HG02571 (cell line): ENCODE measurements around the gene IL1R2.

ENCODE experiments used
- ATAC-seq: cut with Tn5 transposase; IDR thresholded peaks from one replicate; pipeline ENCODE4 v1.9.1; 2021; ENCODE audit warnings: mild to moderate bottlenecking, moderate library complexity; ENCODE audit not compliant: unreplicated experiment

Gene IL1R2

DNA sequence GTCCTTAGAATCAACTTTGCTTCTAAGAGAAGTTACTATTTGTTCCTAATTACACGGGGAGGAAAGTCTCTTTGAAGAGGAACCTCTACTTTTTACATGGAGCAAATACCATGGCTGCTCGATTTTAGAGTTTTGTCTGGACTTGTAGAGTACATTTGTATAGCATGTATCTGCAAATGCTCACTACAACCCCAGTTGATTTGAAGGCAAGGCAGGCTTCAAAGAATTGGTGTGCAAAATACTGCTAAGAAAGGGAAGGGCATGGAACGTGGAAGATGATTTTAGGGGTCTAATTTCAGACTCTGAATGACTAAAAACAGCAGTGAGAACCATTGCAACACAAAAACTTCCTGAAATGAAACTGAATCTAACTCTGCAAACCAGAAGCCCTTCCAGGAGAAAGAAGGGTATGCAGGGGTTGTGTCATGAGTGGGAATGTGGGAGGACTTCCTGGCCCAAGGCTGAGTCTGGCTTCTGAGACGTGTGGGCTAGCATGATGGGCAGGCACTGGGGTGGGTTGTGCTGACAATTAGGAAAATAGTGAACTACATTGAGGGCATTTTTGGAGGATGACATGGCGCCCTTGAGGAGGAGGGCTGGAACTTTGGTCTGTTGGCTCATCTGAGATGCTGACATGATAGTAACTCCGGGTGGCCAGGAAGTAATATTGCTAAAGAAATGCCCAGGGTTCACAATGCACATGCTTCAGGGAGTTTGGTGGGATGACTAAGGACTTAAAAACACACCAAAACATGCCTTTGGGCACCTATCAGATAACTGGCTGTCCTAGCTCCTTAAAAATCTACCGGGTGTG, 18.9 kb upstream of the IL1R2 start:
- no peak for ATAC-seq

DNA sequence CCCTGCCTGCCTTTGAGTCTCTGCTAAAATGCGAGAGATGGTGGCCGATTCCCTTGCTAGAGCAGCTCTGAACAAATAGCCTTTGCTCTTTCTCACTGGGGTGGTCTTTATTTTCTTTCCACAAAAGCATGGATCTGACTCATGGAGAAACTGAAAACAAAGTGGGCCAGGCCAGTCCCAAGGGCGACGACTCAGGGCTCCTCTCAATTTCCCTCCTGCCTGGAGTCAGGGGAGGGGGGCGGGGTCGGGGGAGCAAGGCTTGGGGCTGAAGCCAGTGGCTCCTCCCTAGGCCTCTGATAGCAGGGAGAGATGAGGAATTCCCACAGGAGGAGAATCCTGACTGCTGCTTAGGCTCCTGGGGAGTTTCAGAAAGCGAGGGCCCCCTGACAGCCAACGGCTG, 17.1 kb upstream of the IL1R2 start:
- no peak for ATAC-seq

DNA sequence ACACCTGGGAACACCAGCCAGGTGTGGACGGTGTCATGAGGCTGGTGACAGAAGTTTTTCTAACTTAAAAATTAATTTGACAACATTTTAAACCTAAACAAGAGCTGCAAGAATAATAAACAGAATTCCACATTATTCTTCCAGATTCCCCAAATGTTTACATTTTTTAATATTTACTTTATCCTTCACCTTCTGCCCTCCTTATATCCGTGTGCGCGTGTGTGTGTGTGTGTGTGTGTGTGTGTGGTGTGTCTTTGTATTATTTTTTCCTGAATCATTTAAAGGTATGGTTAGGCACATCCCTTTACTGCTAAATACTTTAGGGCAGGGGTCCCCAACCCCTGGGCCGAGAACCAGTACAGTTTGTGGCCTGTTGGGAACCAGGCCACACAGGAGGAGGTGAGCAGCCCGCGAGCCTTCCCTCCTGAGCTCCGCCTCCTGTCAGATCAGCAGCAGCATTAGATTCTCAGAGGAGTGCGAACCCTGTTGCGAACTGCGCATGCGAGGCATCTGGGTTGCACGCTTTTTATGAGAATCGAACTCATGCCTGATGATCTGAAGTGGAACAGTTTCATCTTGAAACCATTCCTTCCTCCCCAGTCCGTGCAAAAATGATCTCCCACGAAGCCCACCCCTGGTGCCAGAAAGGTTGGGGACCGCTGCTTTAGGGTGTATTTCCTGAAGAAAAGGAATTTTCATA, 16.4 kb upstream of the IL1R2 start:
- ATAC-seq: no peak

DNA sequence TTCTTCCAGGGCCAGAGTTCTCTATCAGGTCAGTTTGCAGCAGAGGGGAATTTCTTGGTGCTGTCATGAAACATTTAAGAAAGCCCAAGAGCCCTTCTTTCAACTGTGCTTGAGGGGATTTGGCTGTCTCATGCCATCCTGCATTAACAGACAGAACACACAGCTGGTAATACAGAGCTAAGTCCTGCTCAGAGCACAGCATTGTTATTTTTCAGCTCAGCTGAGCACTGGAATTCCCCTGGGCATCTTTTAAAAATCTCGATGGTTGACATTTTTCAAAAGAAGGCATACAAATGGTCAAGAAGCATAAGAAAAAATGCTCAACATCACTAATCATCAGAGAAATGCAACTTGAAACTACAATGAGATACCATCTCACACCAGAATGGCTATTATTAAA, 14.9 kb upstream of the IL1R2 start:
- ATAC-seq: no peak

DNA sequence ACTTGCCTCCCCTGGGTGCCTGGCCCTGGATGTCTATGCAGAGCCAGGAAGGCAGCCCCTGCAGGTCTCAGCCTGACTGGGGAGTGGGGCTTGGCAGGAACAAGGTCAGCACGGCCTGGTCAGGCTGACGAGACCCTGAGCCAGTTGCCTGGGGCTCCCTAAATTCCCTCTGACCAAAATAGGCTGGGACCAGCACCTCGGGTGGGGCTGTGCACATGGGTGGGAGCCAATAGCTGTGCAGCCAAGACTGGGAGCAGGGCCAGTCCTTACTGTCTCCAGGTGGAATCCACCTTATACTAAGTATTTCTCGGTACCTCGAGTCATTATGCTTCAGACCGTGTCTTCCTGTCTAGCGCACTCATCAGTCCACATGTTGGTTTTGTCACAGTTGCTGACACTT, 11.4 kb upstream of the IL1R2 start:
- no peak for ATAC-seq

DNA sequence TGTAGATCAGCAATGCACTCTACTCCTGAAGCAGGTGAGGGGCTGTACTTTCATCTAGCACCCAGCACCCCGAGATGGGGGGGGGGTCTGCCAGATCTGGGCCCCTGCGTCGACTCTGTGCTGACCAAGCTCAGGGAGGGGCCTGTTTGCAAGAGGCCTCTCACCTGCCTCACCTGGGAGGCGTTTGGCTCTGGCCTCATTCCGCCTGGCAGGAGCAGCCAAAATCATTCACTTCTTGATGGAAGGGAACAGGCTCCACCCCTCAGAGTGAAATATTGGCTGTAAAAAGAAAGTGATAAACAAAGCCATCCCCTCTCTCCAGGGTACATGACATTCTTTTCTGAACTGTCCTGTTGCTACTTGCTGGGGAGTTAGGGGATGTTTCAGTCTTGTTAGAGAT, 10.7 kb upstream of the IL1R2 start:
- ATAC-seq: no peak

DNA sequence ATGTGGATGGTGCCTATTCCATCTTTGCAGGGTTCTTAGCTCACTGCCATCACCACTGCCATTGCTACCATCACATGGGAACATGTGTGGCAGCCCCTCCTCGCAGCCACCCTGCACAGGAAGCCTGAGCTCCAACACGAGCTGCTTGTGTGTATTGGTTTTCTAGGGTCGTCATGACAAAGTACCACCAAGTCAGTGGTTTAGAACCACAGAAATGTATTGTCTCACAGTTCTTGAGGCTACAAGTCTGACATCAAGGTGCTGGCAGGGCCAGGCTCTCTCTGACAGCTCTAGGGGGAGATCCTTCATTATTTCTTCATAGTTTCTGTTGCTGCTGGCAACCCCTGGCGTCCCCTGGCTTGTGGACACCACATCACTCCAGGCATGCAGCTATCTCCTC, 10.3 kb upstream of the IL1R2 start:
- no peak for ATAC-seq

DNA sequence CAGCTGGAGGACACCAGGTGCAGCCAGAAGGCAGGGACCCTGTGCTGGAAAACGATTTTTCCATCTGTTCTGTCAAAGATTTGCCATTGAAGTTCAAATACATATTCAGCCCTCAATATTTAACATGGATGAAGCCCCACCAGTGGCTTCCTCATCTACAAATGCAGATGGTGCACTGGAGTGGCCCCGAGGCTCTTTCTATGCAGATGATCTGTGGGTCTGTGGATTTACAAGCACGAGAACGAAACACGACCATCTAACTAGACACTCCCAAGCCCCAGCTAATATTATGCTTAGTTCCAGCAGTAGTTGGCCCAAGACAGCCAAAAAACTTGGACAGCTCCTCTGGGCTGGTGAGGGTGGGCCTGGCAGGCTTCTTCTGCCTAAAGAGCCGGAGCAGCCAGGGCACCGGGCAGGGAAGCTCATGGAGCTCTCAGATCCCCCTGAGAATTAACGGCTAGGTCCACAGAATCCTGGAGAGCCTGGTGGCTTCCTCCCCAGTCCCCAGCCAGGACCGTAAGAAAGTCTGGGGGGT, 9.2 kb upstream of the IL1R2 start:
- ATAC-seq: no peak

DNA sequence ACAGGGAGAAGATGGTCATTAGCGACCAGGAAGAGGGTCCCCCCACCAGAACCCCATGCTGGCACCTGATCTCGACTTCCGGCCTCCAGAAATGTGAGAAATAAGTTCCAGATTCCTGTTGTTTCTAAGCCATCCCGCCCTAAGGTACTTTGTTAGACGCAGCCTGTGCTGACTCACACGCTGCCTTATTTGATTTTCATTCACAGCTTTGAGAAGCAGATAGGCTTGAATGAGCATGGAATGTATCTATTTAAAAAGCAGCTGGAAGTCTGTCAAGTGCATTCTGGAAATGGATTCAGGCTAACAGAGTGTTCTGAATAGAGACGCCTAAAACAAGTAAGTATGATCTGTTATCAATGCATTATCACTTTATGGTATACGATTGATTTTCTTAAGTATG, 8.3 kb upstream of the IL1R2 start:
- no peak for ATAC-seq

DNA sequence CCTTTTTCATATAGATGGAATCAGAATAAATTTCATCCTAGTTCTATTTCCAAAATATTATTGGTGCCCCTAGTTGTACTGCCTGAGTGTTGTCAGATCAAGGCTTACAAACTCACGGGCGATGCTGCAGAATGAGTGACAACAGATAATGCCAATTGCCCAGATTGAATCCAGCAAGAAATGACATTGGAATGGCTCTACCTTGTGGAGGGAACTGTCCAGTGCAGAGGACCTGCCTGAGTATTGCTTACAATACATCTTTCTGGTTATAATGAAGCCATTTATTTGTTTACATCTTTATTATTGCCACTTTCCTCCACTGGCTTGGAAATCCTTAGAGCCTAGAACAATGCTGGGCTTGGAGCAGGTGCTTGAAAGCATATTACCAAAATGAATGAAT, 7.8 kb upstream of the IL1R2 start:
- ATAC-seq: no peak

DNA sequence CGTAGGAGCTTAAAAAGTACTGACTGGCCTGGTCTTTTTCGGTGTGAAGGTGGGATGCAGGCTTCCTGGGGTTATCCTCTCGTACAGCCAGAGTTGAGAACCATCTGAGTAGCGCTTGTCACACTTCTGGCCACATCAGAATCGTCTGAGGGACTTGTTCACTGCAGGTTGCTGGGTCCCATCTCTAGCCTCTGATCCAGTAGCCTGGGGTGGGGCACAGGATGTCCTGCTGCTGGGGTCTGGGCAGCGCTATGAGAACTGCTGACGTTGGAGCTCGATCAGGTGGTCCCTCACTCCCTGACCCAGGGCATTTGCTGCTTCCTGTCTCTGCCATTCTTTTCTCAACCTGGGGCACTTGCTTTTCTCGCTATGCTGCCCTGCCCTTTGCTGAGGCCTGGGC, 7.1 kb upstream of the IL1R2 start:
- ATAC-seq: no peak

DNA sequence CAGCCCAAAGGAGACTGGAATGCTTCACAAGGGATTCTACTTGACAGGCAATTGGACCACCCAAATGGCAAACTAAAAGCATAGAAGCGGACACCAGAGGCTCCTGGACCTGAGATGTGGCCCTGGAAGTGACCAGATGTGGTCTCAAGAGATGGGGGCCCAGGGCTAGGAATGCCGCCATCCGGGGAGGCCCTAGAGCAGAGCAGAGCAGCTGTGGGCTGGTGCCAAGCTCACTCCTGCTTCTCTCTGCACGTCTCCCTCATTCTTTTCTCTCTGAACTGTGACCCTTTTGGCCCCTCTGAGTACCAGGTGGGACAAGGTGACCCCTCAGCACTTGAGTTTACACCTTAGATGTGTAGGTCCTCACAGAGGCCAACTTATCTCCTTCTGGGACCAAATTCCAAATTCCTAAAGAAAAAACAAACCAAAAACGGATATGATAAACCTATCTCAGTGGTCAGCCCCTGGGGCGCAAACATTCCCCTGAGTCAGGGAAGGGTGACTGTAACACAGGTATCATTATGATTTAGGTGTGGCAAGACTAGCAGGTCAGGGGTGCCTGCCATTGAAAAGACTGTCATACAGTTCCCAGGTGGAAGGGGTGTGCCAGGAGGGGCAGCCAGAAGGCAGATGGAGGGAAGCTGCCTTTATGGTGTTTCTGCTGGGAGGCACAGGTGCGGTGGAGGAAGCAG, 6.5 kb upstream of the IL1R2 start:
- ATAC-seq: no peak

DNA sequence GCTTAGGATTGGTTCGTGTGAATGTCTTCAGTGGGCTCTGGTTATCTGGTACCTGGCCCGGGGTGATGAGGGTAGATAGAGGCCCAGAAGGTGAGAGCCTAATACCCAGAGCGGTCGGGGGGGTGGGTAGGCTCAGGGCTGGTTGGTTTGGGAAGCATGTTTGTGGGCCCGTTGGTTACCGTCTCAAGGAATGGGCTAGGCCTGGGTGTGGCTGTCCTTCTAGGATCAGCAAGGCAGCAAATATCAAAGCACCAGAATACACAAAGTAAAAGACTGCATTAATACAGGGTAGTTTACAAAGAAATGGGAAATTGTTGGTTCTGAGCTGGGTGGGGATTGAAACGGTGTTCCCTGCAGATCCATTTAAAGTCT, 6.0 kb upstream of the IL1R2 start:
- no peak for ATAC-seq

DNA sequence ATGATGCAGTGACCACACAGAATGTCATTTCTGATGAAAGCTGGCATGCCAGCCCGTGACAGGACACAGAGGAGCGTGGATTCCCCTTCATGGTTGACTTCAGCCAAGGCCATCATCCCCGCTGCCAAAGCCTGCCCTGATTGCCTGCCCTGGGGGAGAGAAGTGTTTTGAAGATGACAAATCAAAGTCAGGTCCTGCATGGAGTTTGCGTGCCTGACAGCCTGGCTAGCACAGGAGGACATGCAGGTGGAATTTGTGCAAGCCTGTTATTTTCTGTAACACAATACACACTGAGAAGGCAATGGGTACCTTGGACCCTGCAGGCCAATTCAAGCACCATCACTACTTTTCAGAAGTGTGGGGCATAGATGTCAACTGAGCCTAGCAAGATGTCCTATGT, 5.4 kb upstream of the IL1R2 start:
- ATAC-seq: no peak

DNA sequence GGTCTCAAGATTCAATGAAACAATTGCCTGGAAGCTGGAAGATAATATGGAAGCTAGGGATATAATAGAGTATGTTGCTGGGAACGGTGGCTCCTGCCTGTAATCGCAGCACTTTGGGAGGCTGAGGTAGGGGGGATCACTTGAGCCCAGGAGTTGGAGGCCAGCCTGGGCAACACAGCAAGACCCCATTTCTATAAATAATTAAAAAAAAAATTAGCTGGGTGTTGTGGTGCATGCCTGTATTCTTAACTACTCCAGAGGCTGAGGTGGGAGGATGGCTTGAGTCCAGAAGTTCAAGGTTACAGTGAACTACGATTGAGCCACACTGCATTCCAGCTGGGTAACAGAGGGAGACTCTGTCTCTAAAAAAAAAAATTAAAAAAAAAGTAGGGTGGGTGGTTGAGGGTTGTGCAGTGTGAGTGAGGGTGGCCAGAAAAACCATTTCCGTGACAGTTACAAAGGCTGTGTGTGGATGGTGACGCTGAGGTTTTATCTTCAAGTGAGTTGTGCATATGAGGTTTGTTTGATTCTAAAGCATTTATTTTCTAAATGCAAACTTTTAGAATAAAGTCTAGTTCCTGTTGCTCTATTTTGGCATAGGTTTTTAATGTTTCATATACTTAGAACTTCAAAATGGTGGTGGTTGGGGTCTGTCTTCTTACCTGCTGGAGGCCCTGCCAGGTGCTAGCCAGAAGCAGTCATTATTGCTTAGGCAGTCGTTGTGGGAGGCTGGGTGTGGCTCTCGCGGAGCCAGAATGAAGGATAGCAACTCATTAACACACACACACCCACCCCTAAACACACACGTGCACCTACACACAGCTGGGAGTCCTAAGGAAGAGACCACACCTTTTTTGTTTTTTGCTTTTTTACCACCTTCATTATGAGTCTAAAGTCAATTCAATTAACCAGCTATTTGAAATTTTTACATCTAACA, 4.7 kb upstream of the IL1R2 start:
- ATAC-seq: no peak

DNA sequence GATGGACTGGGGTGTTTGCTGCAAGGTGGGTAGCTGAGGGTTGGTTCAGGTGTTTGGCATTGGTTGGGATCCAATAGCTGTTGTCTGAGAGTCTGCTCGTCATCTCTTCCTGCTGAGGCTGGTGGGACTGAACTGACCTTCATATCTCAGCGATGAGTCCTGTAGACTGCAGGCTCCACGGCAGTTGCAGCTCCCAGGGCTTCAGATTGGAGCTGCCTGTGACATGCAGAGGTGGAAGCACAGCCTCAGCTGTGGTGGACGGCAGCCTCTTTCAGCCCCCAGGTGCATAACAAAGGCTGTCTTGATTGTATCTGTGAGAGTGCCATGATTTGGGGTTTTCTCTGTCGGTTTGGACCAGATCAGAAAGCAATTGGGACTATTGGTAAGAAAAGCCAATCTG, 3.9 kb upstream of the IL1R2 start:
- ATAC-seq: no peak

DNA sequence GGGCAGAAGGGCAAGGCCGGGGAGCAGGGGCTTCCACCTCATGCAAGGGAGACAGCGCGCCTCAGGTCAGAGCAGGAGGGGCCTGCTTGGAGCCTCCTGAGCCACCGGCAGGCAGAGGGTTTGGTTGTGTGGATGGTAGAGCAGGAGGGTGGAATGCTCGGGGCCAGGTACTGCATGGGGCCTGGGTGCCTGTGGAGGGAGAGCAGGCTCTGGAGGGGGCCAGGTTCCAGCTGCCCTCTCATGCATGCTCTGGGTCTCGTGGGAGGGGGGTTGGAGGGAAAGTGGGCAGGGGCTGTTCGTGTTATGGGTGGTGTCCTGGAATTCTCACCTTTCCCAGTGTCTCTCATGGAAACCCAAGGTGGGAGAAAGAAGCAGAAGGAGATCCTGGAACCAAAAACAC, 3.2 kb upstream of the IL1R2 start:
- no peak for ATAC-seq

DNA sequence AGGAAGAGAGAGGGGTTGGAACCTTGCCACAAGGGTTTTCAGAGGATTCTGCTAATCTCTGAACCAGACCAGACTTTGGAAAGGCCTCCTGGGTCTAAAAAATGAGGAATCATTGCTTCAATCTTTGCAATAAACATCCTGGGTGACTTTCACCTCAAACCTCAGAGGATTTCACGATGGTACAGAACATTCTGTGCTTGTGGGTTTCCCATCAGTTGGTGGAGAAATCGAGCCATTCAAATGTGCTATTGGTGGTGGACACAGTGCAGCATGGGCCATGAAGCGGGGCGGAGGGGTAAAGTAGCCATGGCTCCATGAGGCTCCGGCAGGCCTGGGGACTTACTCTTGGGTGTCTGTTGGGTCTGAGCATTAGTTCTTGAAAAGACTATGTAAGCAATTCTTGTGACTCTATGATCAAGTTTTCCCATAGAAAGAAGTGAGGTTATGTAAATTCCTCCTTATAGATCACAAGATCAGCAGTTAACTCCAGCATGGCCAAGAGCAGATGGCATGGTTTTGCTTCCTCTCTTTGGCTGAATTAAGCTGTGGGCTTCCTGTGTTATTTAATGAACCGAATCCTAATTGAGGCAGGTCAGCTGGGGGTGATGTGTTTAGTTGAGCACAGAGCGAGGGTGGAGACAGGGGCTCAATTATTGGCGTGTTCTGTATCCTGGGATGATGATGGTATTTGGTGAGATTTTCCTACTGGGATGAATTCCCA, 1.9 kb upstream of the IL1R2 start:
- ATAC-seq: no peak

DNA sequence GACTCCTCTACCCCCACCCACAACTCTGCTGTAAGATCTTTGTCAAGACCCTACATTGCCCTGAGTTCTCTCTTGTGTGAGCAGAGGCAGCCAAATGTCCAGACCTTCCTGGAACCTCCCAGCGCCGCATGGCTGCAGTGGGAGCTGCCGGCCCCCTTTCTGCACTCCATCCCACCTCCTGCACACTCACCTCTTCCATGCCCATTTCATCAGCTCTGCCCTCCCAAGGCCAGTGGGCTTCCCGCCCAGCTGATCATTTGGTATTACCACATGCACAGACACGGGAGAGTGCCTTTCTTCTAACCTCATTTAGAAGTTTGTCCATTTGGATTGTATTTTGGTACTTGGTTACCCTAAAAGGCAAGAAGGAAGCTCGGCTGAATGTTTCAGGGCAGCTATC, 2.0 kb downstream of the IL1R2 start:
- ATAC-seq: no peak

DNA sequence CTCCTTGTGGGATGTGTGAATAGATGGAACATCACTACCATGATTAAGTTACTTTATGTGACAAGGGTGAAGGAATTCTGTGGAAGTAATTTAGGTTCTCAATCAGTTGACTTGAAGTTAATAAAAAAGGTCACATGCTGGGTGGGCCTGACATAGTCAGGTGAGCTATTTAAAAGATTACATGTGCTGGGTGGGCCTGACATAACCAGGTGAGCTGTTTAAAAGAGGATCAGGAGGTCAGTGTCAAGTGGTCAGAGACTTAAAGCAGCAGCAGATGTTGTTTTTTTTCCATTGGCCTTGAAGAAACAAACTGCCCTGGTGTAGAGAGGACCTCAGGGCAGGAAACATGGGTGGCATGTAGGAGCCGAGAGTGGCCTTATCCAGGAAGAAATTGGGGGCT, 3.3 kb downstream of the IL1R2 start:
- no peak for ATAC-seq
